K562 (cell line): ENCODE measurements around the gene MRPL10. TPM values are rescaled to one million over a fixed set of nuclear protein-coding genes. Genes with fewer than 3 reads are reported as not detected.
A peak's percentile ranks its signal among the peaks of the same experiment; 100 is the strongest.

ENCODE experiments used
- CBFA2T3 ChIP-seq: fragments of 450-650 bp; IDR thresholded peaks from 2 replicates; pipeline ENCODE4 v1.6.1; 2017
- CBX1 ChIP-seq: sonication (generic); IDR thresholded peaks from 2 replicates; pipeline ENCODE4 v1.6.1; 2016; ENCODE audit warnings: antibody characterized with exemption, low read depth, mild to moderate bottlenecking
- GTF2F1 ChIP-seq: IDR thresholded peaks from 2 replicates; pipeline ENCODE4 v1.6.1; 2011; ENCODE audit warnings: low read depth, low read length, improper control_type of control experiment
- HDGF ChIP-seq: fragments of 450-650 bp; IDR thresholded peaks from 2 replicates; pipeline ENCODE4 v1.6.1; 2016
- JUNB ChIP-seq: fragments of 450-650 bp; formaldehyde crosslinking; conservative IDR thresholded peaks from 2 replicates; pipeline ENCODE4 v1.4.0; 2020; ENCODE audit warnings: mild to moderate bottlenecking
- MCM7 ChIP-seq, 2 experiments: fragments of 450-650 bp; IDR thresholded peaks; 2 replicates each; pipeline ENCODE4 v1.6.1; 2016 to 2018
- MECOM ChIP-seq: fragments of 250-450 bp; sonication (Bioruptor Pico); IDR thresholded peaks from 2 replicates; pipeline ENCODE4 v1.8.0; 2022; ENCODE audit warnings: inconsistent platforms
- MEF2D ChIP-seq: conservative IDR thresholded peaks from 2 replicates; pipeline ENCODE4 v1.6.1; 2016; ENCODE audit warnings: low read depth, missing genetic modification characterization, missing compliant biosample characterization
- NKRF ChIP-seq: fragments of 450-650 bp; IDR thresholded peaks from 2 replicates; pipeline ENCODE4 v1.6.1; 2016; ENCODE audit warnings: borderline replicate concordance
- POLR2A ChIP-seq: fragments of 450-650 bp; conservative IDR thresholded peaks from 2 replicates; pipeline ENCODE4 v1.6.1; 2016
- POLR2H ChIP-seq: IDR thresholded peaks from 2 replicates; pipeline ENCODE4 v1.6.1; 2016; ENCODE audit warnings: missing genetic modification characterization, low read depth, mild to moderate bottlenecking, control low read depth, missing compliant biosample characterization, moderate library complexity
- RCOR1 ChIP-seq, 2 experiments: IDR thresholded peaks; 2 replicates each; pipeline ENCODE4 v1.6.1; 2012; ENCODE audit warnings: low read depth in 2 of 2, low read length in 2 of 2, borderline replicate concordance in 1 of 2, improper control_type of control experiment in 1 of 2
- UBTF ChIP-seq, 2 experiments: IDR thresholded peaks; 2 replicates each; pipeline ENCODE4 v1.6.1; 2012; ENCODE audit warnings: improper control_type of control experiment in 2 of 2, low read depth in 2 of 2, low read length in 2 of 2, borderline replicate concordance in 1 of 2
- ZNF316 ChIP-seq: fragments of 450-650 bp; IDR thresholded peaks from 2 replicates; pipeline ENCODE4 v1.6.1; 2016
- ZNF785 ChIP-seq: fragments of 250-450 bp; sonication (Bioruptor Pico); IDR thresholded peaks from 2 replicates; pipeline ENCODE4 v1.4.0; 2020; ENCODE audit warnings: mild to moderate bottlenecking
- polyA plus RNA-seq, 8 experiments: library from polyadenylated mRNA; depleted of rRNA in 4 of 8; stranded (reverse) in 5 of 8; unstranded in 3 of 8; fragments of >200 nt; fragmentation: Nextera tagmentation in 2 of 8; fragmentation: Illumina TruSeq in 1 of 8; extraction: Ambion mirVana in 2 of 8; extraction: Trizol in 1 of 8; gene quantifications; 2 replicates each; pipeline versions ENCODE4 v1.2.1 to v1.2.3, GENCODE V29; 2011 to 2014; ENCODE audit warnings: inconsistent platforms in 1 of 8, missing spikeins in 1 of 8
- total RNA-seq, 7 experiments: library from RNA; depleted of rRNA in 6 of 7; stranded (reverse); fragments of >200 nt in 6 of 7; fragmentation: Illumina TruSeq in 2 of 7; extraction: Trizol in 2 of 7; gene quantifications; 2 replicates each; pipeline versions ENCODE4 v1.2.1 to v1.2.3, GENCODE V29; 2011 to 2021; ENCODE audit warnings: low replicate concordance in 1 of 7
- TF ChIP-seq, protein P1 (sequence below), 2 experiments: IDR thresholded peaks in 1 of 2; conservative IDR thresholded peaks in 1 of 2; 2 replicates each; pipeline ENCODE4 v1.6.1; 2016; ENCODE audit warnings: low read depth in 2 of 2, mild to moderate bottlenecking in 1 of 2, missing compliant biosample characterization in 1 of 2, missing genetic modification characterization in 1 of 2, moderate library complexity in 1 of 2
- TF ChIP-seq, protein P2 (sequence below): fragments of 450-650 bp; IDR thresholded peaks from 2 replicates; pipeline ENCODE4 v1.7.0; 2016; ENCODE audit warnings: borderline replicate concordance

Gene MRPL10
- total and polyA plus RNA-seq, 9 of the 15 experiments (the other 6 are each of a cell fraction or from before 2014, with no cell fraction given): 27.8 to 105 (median 67.3) TPM

GRCh38 chr17:47850692-47851573 lies 19.6 kb upstream of the MRPL10 start, which contains the start of gene SP6 (continued):
- no peak for TF ChIP-seq CBX1
- TF ChIP-seq ZNF316: no peak
- TF ChIP-seq CBFA2T3: 0 out of 2 replicates have a peak, but pooled peaks have one; percentile 14
- peak; percentile 94 for TF ChIP-seq UBTF (IDR thresholded peaks at IDR 0.05; ENCODE audit: borderline replicate concordance in 1 of 2, low read depth in 2 of 2, low read length in 2 of 2)
- TF ChIP-seq GTF2F1: 0 out of 2 replicates have a peak, but pooled peaks have one; percentile 25
- TF ChIP-seq, protein P1, sequence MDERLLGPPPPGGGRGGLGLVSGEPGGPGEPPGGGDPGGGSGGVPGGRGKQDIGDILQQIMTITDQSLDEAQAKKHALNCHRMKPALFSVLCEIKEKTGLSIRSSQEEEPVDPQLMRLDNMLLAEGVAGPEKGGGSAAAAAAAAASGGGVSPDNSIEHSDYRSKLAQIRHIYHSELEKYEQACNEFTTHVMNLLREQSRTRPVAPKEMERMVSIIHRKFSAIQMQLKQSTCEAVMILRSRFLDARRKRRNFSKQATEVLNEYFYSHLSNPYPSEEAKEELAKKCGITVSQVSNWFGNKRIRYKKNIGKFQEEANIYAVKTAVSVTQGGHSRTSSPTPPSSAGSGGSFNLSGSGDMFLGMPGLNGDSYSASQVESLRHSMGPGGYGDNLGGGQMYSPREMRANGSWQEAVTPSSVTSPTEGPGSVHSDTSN (CRISPR knock-in tag; IDR thresholded peaks at IDR 0.05; ENCODE audit: low read depth): no peak
- TF ChIP-seq, protein P1 (tag; conservative IDR thresholded peaks at IDR 0.05; ENCODE audit: low read depth): no peak
- TF ChIP-seq ZNF785 (CRISPR knock-in tag): no peak
- TF ChIP-seq RCOR1 (IDR thresholded peaks at IDR 0.05; ENCODE audit: borderline replicate concordance in 1 of 2, low read depth in 2 of 2, low read length in 2 of 2): peak in 1 of 2 experiments; percentile 56; a peak in 2 of 4 replicates
- TF ChIP-seq POLR2A: peak; percentile 60
- no peak for TF ChIP-seq NKRF
- no peak for TF ChIP-seq MECOM
- TF ChIP-seq MEF2D (tag): no peak
- TF ChIP-seq POLR2H (tag): no peak; the same call in 1 of the 2 replicates
- no peak for TF ChIP-seq MCM7 (IDR thresholded peaks at IDR 0.05)
- TF ChIP-seq, protein P2, sequence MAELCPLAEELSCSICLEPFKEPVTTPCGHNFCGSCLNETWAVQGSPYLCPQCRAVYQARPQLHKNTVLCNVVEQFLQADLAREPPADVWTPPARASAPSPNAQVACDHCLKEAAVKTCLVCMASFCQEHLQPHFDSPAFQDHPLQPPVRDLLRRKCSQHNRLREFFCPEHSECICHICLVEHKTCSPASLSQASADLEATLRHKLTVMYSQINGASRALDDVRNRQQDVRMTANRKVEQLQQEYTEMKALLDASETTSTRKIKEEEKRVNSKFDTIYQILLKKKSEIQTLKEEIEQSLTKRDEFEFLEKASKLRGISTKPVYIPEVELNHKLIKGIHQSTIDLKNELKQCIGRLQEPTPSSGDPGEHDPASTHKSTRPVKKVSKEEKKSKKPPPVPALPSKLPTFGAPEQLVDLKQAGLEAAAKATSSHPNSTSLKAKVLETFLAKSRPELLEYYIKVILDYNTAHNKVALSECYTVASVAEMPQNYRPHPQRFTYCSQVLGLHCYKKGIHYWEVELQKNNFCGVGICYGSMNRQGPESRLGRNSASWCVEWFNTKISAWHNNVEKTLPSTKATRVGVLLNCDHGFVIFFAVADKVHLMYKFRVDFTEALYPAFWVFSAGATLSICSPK: no peak
- TF ChIP-seq JUNB (CRISPR knock-in tag): no peak
- TF ChIP-seq HDGF: no peak
